ENCODE data around the gene LRRC8E. TPM values are rescaled to one million over a fixed set of nuclear protein-coding genes. Genes with fewer than 3 reads are reported as not detected.
A peak's percentile ranks its signal among the peaks of the same experiment; 100 is the strongest.

The LRRC8E gene
- polyA plus RNA-seq, 1 donor (not counting 4 experiments of a cell fraction or from before 2014, with no cell fraction given), result 13.5 TPM

DNA sequence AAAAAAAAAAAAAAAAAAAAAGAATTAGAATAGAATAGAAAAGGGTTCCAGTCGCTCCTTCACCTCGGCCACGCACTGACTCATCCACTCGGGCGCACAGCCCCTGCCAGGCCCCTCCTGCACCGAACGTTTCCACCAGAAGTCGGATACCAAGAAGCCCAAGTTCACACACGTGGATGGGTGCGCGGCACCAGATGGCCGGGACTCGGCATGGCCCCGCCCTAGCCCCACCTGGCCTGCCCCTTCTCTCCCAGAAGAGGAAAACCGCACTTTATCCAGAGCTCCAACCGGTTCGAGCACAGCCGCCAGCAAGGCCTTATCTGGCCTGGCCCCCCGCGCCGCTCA is 20.0 kb upstream of the LRRC8E start:
- H3K79me2 ChIP-seq (ENCODE audit: control insufficient read depth, insufficient read depth, low read length), result no peaks in the 10 kb centered on the region
- no peaks in the 10 kb centered on the region for H3K36me3 ChIP-seq (ENCODE audit: control insufficient read depth in 2 of 2, extremely low read depth in 1 of 2, insufficient read depth in 2 of 2, low read length in 2 of 2)
- peaks cover 28% of the 10 kb centered on the region for H3K4me1 ChIP-seq (ENCODE audit: control insufficient read depth, extremely low read depth, insufficient read depth, low read length)
- peak overlapping the region; percentile 85 for H3K4me2 ChIP-seq (ENCODE audit: control insufficient read depth, extremely low read depth, insufficient read depth, low read depth, low read length)
- DNase-seq (ENCODE audit: low read depth, low spot score) (no peak), FAIRE-seq (no peak)
- H2AFZ ChIP-seq (ENCODE audit: control insufficient read depth, low read length), result peak overlapping the region; percentile 51
- H3K9me3 ChIP-seq (ENCODE audit: control insufficient read depth, low read depth, low read length), result no peaks in the 10 kb centered on the region
- TF ChIP-seq EZH2 (IDR thresholded peaks at IDR 0.05; ENCODE audit: low read length) (no peak), CTCF (optimal IDR thresholded peaks at IDR 0.05 in 1 of 3, IDR thresholded peaks at IDR 0.05 in 1 of 3, conservative IDR thresholded peaks at IDR 0.05 in 1 of 3; ENCODE audit: extremely low read depth in 1 of 3, insufficient read depth in 2 of 3, low read length in 3 of 3) (no peak)
- H3K27ac ChIP-seq (ENCODE audit: control insufficient read depth, insufficient read depth, low read length), result no peak overlapping the region
- H3K4me3 ChIP-seq (ENCODE audit: control insufficient read depth in 2 of 3, extremely low read depth in 1 of 3, insufficient read depth in 2 of 3, low read depth in 1 of 3, low read length in 3 of 3), result peak overlapping the region; percentile 55 to 66 (median 64)
- dilution Hi-C loops (cut with MboI; ENCODE audit: extremely low pct_ligation_motif_present, low sequenced_read_pairs), result no loop called here
- H4K20me1 ChIP-seq (ENCODE audit: control insufficient read depth, extremely low read depth, insufficient read depth, low read length), result peaks cover 2% of the 10 kb centered on the region
- H3K27me3 ChIP-seq (ENCODE audit: control insufficient read depth, extremely low read depth, insufficient read depth, low read length), result peaks cover 11% of the 10 kb centered on the region
- no peaks in the 10 kb centered on the region for H3K9me1 ChIP-seq (ENCODE audit: control insufficient read depth, extremely low read depth, insufficient read depth, low read length)
- H3K9ac ChIP-seq (ENCODE audit: control insufficient read depth, extremely low read depth, insufficient read depth, low read length), result peak overlapping the region; percentile 69

DNA sequence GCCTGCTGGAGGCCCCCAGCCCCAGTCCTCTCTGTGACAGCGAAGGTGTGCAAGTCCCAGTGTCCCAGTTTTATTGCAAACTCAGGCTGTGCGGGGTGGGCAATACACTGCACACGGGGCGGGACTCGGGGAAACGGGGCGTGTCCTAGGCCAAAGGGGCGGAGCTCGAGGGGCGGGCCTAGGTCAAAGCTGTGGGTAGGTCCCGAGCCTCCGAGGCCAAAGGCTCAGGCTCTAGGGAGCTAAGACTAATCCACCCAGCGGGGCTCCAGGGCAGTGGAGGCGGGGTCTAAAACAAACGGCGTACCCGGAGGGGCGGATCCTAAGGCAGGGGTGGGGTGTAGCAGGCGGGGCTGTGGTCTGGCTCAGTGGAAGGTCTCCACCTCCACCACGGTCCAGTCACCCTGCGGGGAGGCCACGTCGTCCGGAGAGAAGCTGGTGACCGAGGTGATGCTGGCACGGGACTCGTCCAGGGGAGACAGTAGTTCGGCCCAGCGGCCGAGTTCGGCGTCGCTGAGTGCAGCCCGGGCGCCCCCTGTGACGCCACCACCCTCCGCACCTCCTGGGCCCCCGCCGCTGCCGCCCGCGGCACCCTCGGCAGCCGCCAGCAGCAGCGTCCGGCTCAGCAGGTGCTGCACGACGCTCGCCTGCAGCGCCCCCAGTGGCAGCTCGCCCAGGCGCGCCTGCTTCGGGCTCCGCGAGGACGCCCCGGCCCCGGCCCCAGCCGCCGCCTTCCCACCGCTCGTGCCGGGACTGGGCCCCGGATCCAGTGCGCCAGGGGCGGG is 19.4 kb upstream of the LRRC8E start:
- TF ChIP-seq CTCF (optimal IDR thresholded peaks at IDR 0.05 in 1 of 3, IDR thresholded peaks at IDR 0.05 in 1 of 3, conservative IDR thresholded peaks at IDR 0.05 in 1 of 3; ENCODE audit: extremely low read depth in 1 of 3, insufficient read depth in 2 of 3, low read length in 3 of 3) (peak; percentile 46 to 81 (median 72)), EZH2 (IDR thresholded peaks at IDR 0.05; ENCODE audit: low read length) (no peak)
- Histone ChIP-seq H3K36me3 (ENCODE audit: control insufficient read depth in 2 of 2, extremely low read depth in 1 of 2, insufficient read depth in 2 of 2, low read length in 2 of 2) (no peaks in the 10 kb centered on the region), H3K9ac (ENCODE audit: control insufficient read depth, extremely low read depth, insufficient read depth, low read length) (peak overlapping the region; percentile 69), H3K4me2 (ENCODE audit: control insufficient read depth, extremely low read depth, insufficient read depth, low read depth, low read length) (peak overlapping the region; percentile 85), H3K27ac (ENCODE audit: control insufficient read depth, insufficient read depth, low read length) (peak overlapping the region; percentile 52), H3K9me3 (ENCODE audit: control insufficient read depth, low read depth, low read length) (no peaks in the 10 kb centered on the region), H3K27me3 (ENCODE audit: control insufficient read depth, extremely low read depth, insufficient read depth, low read length) (peaks cover 17% of the 10 kb centered on the region), H3K9me1 (ENCODE audit: control insufficient read depth, extremely low read depth, insufficient read depth, low read length) (no peaks in the 10 kb centered on the region), H3K4me1 (ENCODE audit: control insufficient read depth, extremely low read depth, insufficient read depth, low read length) (peaks cover 28% of the 10 kb centered on the region), H3K79me2 (ENCODE audit: control insufficient read depth, insufficient read depth, low read length) (no peaks in the 10 kb centered on the region), H2AFZ (ENCODE audit: control insufficient read depth, low read length) (peak overlapping the region; percentile 88), H3K4me3 (ENCODE audit: control insufficient read depth in 2 of 3, extremely low read depth in 1 of 3, insufficient read depth in 2 of 3, low read depth in 1 of 3, low read length in 3 of 3) (peak overlapping the region; percentile 55 to 66 (median 64)), H4K20me1 (ENCODE audit: control insufficient read depth, extremely low read depth, insufficient read depth, low read length) (peaks cover 2% of the 10 kb centered on the region)
- DNase-seq (ENCODE audit: low read depth, low spot score) (no peak), FAIRE-seq (no peak)
- dilution Hi-C loops (cut with MboI; ENCODE audit: extremely low pct_ligation_motif_present, low sequenced_read_pairs), result no loop called here

All from keratinocyte (primary cell).